AG20443 (cell line): ENCODE data around the gene GRB14.
"Not testable (repeated sequence)": the region's sequence is repeated elsewhere in the genome, so short reads cannot be mapped to it uniquely, and the experiment has no call there.

ENCODE experiments used
- DNase-seq: peaks from one replicate; pipeline ENCODE4 v3.0.0; 2012; ENCODE audit warnings: low spot score, mixed read lengths

The GRB14 gene

GRCh38 chr2:164620873-164621763, at the start of gene GRB14:
Gene GRB14 (minus strand): TSS chr2:164621482. CDS start chr2:164621309, 173 bp downstream.
- peak; percentile 56 for DNase-seq

- DNase-seq: no peak
Measured at GRCh38 chr2:164669291-164669690, 48.0 kb upstream of the GRB14 start.

DNA sequence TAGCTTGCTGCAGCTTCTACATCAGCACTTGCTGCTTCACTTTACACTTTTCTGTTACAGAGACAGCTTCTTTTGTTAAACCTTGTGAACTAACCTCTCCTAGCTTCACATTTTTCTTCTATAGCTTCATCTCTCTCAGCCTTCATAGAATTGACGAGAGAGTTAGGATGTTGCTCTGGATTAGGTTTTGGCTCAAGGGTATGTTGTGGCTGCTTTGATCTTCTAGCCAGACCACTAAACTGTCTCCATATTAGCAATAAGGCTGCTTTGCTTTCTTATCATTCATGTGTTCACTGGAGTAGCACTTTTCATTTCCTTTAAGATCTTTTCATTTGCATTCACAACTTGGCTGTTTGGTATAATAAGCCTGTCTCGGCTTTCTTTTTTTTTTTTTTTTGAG, 46.3 kb upstream of the GRB14 start:
- no peak for DNase-seq

DNA sequence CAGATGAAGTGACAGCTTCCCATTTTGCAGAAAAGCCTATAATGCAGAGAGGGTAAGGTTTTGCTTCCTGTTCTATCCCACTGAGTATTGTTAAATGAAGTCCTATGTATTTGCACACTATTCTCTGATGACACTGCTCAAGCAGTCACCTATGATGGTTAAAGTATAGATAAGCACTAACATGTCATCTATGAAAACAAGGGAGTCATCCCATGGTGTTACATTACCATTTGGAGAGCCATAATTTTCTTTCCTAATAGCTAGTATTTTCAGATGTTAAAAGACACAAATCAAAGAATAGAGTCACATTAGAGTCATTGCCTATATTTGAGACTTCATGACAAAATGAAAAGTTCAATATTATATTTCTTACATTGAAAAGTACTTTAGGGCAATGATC, 42.8 kb upstream of the GRB14 start:
- no peak for DNase-seq

GRCh38 chr2:164662868-164663631, 41.8 kb upstream of the GRB14 start:
- no peak for DNase-seq

GRCh38 chr2:164662066-164662465, 40.8 kb upstream of the GRB14 start:
- DNase-seq: no peak

DNA sequence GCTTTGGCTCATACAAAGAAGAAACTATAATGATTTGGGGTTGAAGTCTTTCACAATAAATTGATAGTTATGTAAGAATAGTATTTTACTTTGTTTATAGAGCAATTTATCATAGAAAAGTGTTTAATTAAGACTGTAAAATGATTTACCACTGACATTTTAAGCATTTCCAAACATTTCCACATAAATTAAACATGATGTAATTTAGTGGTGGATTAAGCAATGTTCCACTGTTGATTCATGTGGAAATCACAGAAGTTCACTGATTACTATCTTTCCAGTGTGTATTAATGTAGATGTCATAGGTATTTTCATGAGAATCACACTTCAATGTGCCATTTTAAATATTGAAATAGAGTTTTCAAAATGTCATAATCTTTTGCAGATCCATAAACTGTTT, 40.1 kb upstream of the GRB14 start:
- DNase-seq: no peak

- DNase-seq: peak; percentile 88
Measured at GRCh38 chr2:164657129-164657528, 35.8 kb upstream of the GRB14 start.

GRCh38 chr2:164655750-164656149, 34.5 kb upstream of the GRB14 start:
- peak; percentile 17 for DNase-seq

DNA sequence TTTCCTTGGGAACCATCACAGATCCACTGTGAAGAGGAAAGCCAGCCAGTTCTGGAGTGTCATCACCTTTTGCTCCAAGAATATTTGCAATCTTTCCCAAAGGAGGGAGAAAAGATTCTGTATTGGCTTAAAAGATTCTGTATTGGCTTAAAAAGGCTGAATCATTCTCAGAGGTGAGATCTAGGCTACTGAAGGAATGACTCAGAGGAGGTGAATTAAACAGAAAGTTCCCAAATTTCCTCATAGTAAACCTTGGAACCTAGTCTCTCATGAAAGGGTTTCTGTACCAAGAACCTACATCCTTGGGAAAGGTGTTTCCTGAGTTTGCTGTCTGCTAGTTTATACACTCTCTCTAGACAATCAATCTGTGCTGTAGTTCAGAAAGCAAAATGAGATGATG, 34.1 kb upstream of the GRB14 start:
- DNase-seq: no peak

DNA sequence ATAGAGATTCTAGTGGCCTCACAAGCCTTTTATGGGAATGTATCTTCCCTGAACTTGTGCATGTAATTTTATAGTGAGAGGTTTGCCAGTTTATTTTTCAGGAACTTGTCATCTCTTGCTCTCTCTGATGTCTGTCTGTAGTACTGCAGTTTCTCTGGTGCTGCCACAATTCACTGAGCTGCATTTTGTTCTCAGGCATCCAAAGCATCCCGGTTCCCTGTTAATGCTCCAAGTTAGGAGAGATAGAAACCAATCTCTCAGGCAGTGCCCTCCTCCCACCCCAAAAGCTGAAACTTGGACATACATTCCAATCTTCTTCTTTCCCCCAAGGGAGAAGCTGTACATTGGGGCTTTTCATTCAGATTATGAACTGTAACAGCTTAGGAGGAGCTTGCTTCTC, 30.1 kb upstream of the GRB14 start:
- DNase-seq: no peak

- DNase-seq: peak; percentile 10
Measured at GRCh38 chr2:164644036-164644700, 22.9 kb upstream of the GRB14 start.

- no peak for DNase-seq
Measured at GRCh38 chr2:164642946-164643555, 21.8 kb upstream of the GRB14 start.

DNA sequence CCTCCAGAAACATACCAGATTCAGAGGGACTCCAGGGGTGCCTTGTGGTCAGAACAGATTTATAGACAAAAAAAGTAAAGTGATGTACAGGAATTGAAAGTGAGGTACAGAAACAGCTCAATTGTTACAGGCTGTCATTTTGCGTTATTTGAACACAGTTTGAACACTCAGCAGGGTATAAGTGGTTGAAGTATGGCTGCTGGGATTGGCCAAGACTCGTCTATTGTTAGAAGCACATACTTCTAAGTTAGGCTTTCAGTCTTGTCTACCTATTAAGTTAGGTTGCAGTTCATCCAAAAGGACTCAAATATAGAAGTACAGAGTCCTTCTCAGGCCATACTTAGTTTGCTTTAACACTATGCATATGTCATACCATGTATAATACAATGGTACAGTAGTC, 21.0 kb upstream of the GRB14 start:
- no peak for DNase-seq

DNA sequence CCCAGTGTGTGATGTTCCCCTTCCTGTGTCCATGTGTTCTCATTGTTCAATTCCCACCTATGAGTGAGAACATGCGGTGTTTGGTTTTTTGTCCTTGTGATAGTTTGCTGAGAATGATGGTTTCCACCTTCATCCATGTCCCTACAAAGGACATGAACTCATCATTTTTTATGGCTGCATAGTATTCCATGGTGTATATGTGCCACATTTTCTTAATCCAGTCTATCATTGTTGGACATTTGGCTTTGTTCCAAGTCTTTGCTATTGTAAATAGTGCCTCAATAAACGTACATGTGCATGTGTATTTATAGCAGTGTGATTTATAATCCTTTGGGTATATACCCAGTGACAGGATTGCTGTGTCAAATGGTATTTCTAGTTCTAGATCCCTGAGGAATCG, 7.0 kb upstream of the GRB14 start:
- not testable (repeated sequence) for DNase-seq

DNA sequence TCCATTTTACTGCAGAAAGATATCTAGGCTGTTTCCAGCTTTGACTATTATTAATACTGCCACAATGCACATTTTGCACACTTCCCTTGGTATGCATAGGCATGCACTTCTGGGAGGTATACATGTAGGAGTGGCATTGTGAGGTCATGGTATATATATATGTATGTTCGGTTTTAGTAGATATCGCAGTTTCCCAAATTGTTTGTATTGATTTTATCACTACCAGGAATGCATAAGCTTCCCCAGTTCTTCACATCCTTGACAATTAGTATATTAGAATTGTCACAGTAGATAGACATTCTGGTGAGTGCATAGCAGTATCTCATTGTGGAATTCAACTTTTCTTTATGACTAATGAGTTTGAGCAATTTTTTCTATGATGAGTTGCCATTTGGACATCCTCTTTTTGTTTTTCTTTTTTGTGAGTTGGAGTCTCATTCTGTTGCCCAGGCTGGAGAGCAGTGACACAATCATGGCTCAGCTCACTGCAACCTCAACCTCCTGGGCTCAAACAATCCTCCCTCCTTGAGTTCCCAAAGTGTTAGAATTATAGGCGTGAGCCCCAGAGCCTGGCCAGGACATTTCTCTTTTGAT, 4.2 kb upstream of the GRB14 start:
- DNase-seq: peak; percentile 36

- DNase-seq: no peak
Measured at GRCh38 chr2:164624316-164624715, 3.0 kb upstream of the GRB14 start.

GRCh38 chr2:164622338-164623106, 1.2 kb upstream of the GRB14 start:
- no peak for DNase-seq

DNA sequence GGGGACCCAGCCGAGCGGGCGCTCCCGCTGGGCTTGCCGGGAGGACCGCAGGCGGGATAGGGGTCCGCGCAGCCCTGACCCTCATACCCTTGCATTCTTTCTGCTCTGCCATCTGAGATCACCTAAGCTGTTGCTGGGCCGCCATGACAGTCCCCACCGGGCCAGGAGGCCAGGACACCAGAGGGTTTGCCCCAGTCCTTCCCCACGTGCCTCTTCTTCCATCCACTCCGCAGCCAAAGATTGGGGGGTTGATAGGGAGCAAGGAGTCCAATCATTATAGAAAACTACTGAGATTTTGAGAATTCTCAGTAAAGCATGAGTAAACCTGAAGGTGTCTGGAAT, 453 bp upstream of the GRB14 start:
- DNase-seq: no peak

DNA sequence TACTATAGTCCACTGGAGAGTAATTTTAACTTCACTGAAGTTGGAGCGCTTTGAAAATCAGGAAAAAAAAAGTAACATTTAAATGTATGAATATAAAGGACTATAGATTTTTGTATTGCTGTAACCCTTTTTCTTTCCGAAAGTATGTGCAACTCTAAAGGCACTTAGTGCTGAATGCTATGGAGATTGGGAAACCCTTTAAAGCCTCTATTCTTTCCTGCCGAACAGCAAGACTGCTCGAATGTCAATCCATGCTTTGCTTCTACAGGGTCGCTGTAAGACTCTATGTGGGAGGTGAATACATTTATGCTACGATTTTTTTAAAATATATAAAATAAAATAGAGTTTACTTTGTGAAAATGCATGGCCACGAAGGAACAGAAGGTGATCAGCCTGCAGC, 825 bp downstream of the GRB14 start:
- DNase-seq: no peak

DNA sequence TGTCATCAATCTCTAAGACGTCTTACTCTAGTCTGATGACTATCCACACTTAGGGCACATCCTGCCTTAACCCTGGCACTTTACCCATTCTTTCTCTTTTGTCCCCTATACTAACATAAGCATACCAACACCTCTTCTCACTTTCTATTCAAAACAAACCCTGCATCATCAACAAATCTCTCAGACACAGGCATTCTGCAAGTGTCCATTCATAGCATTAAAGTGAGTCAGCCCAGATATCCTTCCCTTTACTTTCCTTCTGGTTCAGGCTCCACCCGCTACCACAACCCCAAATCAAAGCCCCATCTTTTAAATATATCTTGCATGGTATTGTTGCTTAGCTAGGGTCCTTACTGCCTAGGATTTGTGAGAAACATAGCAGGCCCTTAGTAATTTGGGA, 3.8 kb downstream of the GRB14 start:
- peak; percentile 56 for DNase-seq
